Suppressor macrophage treated with lipopolysaccharide for 4 hours (primary cell): ENCODE measurements around the gene ADGRL1.
A peak's percentile ranks its signal among the peaks of the same experiment; 100 is the strongest.
"Not testable (repeated sequence)": the region's sequence is repeated elsewhere in the genome, so short reads cannot be mapped to it uniquely, and the experiment has no call there.

ENCODE experiments used
- DNase-seq: peaks from one replicate; pipeline ENCODE4 v3.0.0-alpha.2; 2020

Gene ADGRL1

DNA sequence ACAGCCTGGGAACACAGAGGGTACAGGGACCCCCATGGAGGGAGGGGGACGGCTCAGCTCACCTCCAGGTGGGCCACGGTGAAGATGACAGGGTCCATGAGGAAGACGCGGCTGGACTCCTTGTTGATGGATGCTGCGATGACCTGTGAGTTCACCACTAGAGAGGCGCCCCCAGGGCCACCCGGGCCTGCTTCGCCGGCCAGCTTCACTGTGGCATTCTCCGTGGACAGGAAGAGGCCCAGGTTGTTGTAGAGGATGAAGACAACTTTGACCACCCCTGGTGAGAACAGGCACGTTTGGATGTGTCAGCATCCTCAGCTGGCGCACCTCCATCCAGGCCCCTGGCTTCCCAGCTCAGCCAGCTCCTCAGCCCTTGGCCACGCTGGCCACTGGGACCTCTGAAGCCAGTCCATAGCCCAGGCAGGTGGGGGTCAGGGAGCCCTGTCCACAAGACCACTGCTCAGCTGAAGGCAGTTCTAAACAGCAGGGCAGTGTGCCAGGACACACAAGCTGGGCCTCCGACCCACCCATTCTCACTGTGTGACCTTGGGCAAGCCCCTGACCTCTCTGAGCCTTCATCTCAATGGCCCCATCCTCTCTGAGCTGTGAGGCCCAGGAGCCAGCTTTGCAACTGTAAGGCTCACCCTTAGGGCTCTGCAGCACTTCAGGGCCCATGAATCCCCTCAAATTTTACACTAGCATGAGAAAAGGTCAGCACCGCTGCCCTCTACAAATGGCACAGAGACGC lies 47.5 kb downstream of the ADGRL1 start:
- no peak for DNase-seq

DNA sequence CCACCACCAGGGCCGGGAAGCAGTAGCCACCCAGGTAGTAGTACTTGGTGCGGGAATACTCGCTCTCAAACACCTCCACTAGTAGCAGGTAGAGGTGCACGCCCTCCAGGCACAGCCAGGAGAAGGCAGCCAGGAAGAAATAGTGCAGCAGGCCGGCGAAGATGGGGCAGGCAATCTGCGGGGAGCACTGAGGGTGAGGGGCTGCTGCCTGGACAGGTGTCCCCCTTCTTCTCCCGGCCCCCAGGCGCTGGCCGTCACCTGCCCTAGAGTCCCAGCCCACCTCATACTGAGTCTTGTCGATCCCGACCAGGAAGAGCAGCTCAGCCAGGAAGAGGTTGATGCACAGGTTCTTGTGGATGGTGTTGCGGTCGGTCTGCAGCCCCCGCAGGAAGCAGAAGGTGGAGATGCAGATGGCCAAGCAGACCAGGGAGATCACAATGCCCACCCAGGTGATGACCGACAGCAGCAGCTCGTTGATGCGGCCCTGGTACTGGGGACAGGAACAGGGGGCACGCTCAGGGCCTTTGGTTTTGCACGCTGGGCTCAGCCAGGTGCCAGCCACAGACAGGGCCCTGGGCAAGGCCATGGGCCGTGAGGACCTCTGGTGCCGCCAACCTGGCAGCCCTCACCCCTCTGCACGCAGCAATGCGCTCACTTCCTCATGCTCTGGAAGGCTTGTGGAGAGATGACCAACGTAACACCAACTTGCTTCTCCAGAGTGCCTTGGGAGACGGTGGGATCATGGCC lies 48.8 kb downstream of the ADGRL1 start:
- no peak for DNase-seq

- DNase-seq, result no peak
Observed at GRCh38 chr19:14156122-14156521, 49.8 kb downstream of the ADGRL1 start.

DNA sequence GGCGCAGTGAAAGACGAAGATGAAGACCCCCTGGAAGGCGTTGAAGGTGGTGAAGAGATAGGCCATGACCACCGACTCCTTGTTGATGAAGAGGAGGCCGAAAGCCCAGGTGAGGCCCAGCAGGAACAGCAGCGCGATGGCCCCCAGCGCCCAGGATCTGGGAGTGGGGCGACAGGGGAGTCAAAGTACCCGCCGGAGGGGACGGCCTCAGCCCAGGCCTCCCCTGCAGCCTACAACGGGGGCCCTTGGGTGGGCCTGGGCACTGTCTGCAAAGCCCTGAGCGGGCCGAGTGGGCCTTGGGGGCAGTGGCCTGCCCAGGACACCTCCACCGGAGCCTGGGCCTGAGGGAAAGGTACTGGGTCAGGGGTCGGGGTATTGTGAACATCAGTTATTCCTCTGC lies 50.6 kb downstream of the ADGRL1 start:
- DNase-seq, result no peak

GRCh38 chr19:14152713-14153112 lies 53.3 kb downstream of the ADGRL1 start:
- no peak for DNase-seq

DNA sequence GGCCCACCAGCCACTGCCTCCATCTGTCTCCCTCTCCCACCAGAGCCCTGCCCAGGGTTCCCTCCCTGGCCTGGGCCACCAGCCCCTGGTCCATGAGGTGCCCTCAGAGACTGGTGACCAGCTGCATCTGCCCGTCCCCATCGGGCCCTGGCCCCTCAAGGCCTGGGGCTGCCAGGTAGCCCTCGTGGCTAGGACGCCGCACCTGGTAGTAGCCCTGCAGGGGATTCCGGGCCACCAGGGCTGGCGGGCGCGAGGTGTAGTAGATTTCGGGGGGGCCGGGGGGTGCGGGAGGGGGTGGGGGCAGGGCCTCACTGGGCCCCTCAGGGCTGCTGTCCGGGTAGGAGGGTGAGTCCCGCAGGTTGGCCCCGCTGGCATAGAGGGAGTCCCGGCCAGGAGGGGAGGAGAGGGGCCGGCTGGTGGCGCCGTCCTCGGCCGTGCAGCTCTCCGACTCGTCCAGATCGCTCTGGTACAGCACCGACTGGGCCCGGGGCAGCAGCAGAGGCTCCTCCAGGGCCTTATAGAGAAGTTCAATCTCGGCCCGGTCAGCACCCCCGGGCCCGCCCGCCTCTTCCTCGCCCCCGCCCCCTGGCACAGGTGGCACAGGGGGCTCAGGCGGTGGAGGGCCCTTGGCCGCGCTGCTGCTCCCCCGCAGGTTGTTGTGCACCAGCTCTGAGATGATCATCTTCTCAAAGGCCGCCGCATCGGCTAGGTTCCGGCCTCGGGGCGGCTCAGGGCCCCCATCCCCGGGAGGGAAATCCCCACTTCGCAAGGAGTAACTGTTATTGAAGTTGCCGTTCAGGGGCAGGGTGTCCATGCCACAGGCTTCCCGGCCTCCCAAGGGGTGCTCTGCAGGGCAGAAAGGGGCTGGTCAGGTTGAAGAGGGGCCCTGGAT lies 55.0 kb downstream of the ADGRL1 start:
- DNase-seq, result no peak

DNA sequence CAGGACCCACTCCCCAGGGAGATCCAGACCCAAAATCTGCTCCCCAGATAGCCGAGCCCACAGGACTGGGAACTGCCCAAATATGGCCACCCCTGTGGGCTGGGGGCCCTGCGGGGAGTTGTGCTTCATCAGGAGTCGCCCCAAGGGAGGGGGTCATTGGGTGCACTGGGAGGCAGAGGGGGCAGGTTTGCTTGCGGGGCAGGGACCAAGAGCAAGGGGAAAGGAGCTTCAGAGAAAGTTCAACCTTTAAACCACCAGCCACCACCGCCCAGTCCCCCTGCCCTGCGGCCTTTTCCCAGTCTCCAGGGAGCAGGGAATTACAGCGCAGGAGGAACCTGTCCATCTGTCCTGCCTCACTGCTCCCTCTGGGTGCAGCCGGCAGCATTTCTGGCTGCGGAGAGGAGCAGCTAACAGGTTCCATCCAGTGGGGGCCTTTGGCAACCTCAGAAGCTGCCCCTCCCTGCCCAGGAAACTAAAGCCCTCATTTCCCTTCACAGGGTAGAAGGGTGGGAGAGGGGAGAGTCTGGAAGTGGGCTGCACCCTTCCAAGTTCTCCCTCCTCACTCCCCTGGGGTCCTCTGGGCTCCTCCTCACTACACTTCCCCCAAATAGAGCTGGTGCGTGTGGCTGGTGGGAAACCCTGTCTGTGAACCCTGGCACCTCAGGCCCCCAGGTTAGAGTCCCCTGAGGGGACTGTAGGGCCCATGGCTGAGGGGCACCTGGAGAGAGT lies 55.8 kb downstream of the ADGRL1 start:
- no peak for DNase-seq

DNA sequence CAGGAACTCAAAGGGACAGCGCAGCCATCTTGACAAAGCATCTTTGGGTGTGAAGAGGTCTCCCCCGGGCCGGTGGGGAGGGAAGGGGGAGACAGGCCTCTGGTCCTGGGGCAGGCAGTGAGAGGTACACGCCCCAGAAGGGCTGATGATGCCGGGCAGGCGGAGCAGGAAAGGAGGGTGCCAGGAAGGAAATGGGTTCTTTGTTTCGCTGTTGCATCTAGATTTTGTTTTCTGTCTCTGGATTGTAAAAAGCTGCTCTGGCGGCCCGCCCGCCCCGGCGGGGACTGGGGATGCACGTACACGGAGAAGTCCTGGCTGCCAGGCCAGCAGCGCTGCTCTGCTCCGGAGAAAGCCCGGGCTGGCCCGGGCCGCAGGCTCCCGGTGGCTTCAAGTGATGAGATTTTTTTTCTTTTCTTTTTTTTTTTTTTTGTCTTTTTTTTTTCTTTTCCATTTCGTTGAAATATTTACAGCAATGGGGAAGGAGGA lies 56.4 kb downstream of the ADGRL1 start:
- DNase-seq, result peak; percentile 21

- no peak for DNase-seq
Observed at GRCh38 chr19:14148751-14149410, 57.1 kb downstream of the ADGRL1 start.

DNA sequence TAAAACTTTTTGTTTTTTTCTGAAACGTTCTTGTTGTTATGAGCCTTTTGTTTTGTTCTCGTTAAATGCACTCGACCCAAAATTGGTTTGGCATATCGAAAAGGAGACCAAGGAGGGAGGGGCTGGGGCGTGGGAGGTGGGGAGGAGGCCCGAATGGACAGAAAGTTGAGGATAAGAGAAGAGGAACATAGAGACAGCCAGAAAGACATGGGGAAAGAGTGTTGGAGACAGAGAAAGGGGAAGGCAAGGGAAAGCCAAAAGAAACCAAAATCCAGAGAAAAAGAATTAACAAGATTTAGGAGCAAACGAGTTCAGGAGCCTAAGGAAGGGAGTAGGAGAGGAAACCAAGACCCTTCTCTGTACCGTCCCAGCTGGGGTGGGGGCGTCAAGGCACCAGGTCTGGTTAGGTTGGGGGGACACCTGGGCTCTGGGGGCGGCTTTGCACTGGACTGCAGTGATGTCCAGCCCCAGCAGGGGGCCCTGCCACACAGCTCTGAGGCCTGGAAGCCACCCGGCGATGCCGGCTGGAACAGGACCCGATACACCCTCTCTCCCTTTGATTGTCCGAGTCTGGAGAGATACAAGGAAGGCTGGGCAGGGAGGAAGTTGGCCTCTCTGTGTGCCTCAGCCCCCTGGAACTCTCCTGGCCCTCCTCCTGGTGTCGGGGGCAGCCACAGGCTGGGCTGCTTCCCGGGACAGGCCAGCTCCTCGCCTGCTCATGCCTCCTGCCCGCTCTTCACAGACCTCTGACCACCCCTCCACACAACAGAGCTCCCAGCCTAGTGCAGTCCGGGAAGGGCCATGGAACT lies 58.0 kb downstream of the ADGRL1 start:
- peak; percentile 66 for DNase-seq

DNA sequence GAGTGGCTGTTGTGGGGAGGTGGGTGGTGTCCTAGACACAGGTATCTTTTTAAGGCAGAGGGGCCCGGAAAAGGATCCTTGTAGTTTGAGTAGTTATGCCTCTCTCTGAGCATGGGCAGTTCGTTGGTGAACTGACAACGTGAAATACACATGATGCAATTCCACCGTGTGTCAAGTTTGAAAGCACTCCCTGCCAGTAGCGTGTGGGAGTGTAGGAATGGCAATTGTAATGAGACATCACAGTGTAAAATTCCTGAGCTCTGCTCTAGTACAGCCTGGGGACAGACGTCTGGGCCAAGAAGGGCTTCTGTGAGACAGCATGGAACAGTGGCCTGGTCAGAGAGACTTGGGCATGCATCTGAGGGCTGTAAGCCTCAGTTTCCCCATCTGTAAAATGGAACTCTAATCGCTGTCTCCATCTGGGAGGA lies 59.2 kb downstream of the ADGRL1 start:
- peak; percentile 67 for DNase-seq

GRCh38 chr19:14146169-14146568 lies 59.8 kb downstream of the ADGRL1 start:
- not testable (repeated sequence) for DNase-seq

DNA sequence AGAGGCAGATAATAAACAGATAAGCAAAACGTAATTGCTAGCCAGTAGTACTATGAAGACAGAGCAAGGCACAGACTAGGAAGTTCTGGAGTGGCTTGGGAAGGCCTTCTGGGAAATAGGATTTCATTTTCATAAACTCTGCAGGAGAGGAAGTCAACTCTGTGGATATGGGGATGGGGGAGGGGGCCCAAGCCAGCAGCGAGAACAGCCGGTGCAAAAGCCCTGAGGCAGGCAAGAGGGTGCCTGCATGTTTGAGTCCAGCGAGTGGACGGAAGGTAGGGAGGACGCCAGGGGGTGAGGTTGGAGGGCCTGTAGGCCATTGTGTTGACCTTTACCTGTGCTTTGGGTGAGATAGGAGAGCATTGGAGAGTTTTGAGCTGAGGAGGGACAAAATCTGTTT lies 60.6 kb downstream of the ADGRL1 start:
- no peak for DNase-seq

DNA sequence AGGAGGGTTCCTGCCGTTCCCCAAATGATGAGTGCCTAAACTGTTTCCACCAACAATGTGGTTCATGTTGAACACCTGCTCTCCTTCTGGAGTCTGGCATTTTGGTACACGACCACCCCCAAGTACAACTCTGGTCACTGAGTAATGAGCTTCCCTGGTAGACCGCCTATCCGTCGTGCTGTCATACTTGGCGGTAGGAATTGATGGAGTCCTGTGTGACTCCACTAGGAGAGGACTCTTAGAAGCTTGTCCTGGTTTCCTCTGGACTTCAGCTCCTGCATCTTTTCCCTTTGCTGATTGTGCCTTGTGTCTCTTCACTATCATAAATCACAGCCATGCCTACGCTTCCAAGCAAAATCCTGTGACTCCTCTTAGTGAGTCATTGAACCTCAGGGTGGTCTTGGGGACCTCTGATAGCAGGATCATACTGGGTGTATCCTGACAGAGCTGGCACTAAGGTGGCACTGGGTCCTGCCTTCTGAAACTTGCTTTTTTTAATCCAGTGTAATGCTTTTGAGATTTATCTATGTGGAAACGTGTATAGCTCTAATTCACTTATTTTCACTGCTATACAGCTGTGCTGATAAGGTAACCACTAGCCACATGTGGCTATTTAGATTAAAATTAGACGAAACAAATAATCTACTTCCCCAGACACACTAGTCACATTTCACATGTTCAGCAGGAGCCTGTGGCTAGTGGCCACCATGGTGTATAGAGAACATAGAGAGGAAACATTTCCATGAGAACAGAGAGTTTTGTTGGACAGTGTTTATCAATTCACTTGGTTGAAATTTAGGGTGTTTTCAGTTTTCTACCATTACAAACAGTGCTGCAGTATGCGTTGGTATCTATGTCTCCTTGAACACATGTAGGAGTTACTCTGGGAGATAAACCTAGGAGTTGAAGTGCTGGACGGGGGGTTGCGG lies 63.4 kb downstream of the ADGRL1 start:
- DNase-seq, result no peak

DNA sequence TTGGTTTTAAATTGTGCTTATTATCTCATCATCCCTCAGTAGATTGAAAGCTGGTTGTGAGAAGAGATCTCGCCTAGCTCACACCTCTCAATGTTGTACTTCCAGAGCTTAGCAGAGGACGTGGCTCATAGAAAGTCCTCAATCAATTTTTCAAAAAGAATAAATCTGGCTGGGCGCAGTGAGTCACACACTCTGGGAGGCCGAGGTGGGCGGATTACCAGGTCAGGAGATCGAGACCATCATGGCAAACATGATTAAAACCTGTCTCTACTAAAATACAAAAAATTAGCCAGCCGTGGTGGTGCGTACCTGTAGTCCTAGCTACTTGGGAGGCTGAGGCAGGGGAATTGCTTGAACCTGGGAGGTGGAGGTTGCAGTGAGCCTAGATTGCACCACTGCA lies 64.9 kb downstream of the ADGRL1 start:
- no peak for DNase-seq

DNA sequence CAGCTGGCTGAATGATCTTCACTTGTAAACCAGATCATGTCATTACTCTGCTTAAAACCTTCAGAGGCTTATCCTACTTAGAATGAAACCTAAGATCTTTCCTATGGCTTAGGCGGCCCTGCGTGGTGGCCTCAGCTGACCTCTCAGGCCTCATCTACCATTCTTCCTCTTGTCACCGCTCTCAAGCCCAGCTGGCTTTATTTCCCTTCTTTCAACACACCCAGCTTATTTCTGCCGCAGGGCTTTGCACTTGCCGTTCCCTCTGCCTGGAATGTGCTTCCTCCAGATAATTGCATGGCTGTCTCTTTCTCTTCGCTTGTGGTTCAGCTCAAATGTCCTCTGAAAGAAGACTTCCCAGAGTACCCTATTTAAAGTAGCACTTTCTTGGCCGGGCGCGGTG lies 66.0 kb downstream of the ADGRL1 start:
- peak; percentile 84 for DNase-seq

GRCh38 chr19:14138576-14139265 lies 67.2 kb downstream of the ADGRL1 start:
- no peak for DNase-seq

DNA sequence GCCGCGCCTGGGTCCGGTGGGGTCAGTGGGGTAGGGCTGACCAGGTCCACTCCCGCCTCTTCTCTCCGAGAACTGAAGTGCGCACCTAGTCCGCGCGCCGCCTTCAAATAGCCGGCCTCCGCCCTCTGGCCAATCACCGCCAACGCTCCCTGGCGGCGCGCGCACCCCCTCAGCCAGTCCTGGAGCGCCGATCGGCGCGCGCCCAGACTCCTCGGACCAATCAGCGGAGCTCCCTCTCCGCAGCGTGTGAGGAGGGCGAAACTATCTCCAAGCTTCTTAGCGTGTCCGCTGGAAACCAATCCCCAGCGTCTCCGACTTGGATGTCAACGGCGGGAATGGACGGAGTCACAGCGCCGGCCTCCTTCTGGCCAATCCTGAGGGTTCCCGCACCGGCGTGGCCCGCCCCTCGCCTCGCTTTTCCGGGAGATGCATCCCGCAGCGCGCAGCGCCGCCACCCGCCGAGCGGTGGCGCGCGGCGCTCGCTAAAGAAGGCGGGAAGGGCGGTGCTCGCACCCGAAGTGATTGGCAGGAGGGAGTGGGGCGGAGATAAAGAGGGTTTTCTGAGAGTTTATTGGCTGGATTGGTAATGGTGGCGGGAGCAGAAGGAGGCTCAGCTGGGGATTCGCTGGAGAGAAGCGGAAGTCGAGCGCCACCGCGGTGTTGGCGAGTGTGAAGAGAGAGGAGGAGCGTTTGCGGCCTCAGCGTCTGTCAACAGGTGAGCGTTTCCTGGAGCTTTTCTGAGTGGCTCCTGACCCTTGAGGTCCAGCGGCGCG lies 69.3 kb downstream of the ADGRL1 start, which contains the start of gene ASF1B:
Gene ASF1B (minus strand): TSS at position 81 of the 773 bp plus-strand sequence. CDS start 133 bp downstream, outside the sequence.
- peak; percentile 100 for DNase-seq
